ENCODE results near the gene FUZ.

DNA sequence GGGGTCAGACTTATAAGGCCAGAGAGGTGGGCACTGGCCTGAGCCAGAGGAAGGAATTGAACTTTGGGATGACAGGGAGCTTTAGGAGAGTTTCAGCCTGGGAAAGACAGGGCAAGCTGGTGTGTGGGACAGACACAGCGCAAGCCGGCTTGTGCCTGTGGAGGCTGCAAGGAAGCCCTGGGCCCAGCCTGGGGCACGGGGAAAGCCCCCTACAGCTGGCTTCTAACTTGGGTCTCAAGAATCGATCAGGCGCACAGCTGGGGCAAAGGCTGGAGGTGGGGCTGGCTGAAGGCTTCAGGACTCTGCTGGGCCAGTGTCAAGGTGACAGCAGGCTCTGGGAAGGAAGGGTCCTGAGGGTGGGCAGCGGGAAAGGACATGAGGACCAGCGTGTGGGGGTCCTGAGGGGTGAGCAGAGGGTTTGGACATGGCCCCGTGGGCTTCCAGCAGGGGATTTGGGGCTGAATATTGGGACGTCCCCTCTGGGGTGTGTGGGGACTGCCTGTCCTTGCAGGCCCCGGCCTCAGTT is 40.8 kb upstream of the FUZ start:
- TF ChIP-seq CTCF (IDR thresholded peaks at IDR 0.05; ENCODE audit: control extremely low read depth in 1 of 3, insufficient read depth in 1 of 3, low read depth in 1 of 3, low read length in 3 of 3), result no peak
- TF ChIP-seq TAF1 (IDR thresholded peaks at IDR 0.05; ENCODE audit: low read depth, low read length), result no peak

Data from H1 (cell line).